Stimulated activated CD8-positive, alpha-beta memory T cell treated with anti-CD3 and anti-CD28 coated beads, Interleukin-7, amount 100 ng/mL, for 24 hours (primary cell): ENCODE measurements around the gene SIM1.
"Not testable (repeated sequence)": the region's sequence is repeated elsewhere in the genome, so short reads cannot be mapped to it uniquely, and the experiment has no call there.

Source experiments
- DNase-seq: peaks from one replicate; pipeline ENCODE4 v3.0.0-alpha.2; 2020; ENCODE audit warnings: low read depth

Gene SIM1

DNA sequence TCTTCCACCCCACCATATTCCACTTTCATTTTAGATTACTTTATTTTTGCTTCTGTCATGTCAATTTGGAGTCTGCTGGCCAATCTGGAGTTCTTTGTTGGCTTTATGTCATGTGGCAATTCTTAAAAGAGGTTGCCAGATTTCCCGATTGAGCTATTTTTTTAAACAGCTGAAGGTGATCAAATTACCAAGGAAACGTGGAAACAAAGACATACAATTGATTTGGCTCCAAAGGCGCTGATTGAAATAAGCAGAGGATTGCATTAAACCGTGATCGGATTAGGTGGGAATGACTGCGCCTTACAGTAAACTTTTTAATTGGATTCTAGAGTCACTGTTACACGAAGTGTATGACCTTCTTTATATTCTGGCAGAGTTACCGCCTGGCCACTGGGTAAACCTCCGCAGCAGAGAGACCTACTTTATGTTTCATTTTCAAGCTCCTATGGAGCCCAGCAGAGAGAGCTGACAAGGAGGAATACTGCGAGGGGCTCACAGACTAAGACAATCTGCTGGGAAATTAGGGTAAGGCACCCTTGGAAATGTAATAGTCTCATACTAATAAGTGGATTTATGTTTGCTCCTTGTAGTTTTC lies 37.9 kb downstream of the SIM1 start:
- DNase-seq, result no peak

DNA sequence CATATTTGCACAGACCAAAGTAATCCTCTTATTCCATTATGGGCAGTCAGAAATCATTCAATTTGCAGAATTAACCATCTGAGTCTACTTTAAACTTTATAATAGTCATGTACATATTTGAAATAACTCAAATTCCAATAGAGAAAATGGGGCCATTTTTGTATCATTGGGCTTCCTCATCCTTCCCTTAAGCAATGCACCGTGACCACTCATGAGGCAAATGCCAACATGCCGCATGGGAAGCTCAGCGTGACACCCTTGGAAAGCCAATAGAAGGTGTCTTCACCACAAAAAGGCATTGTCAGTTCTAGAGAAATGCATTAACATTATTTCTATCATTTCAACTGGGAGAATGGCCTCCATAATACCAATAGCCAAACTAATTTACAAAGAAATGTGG lies 38.5 kb downstream of the SIM1 start:
- no peak for DNase-seq

DNA sequence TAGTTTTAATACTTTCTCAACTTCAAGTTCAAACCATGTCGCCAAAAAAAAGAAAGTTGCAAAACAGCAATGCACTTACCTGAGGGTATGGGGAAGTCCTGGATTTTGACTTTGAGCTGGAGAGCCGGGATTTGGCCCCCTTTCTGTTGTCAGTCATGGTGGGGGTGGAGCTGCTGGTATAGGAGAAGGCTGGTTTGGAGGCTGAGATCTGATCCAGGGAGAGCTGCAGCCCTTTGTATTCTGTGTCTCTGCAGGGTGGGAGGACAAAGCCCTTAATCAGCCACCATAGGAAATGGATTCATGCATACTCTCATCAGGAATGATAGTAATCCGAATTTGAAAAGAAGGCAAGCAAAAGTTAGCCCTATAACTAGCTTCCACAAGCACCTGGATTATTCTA lies 44.0 kb downstream of the SIM1 start:
- DNase-seq, result no peak

DNA sequence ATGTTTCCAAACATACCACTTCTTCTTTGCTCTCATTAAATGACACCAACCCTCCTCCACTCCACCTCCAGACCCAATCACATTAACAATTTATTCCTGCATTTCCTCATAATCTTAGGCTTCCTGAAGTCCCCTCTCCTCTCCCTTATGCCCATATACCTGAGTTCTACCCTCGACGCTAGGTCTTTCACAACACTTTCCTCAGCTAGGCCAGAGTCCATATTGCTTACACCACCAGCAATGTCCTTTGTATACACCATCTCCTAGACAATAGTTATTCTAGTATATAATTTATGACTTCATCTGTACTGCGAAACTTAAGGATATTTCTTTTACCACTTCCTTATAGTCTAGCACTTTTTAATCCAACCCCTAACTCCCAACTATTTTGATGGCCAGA lies 47.7 kb downstream of the SIM1 start:
- DNase-seq, result no peak

DNA sequence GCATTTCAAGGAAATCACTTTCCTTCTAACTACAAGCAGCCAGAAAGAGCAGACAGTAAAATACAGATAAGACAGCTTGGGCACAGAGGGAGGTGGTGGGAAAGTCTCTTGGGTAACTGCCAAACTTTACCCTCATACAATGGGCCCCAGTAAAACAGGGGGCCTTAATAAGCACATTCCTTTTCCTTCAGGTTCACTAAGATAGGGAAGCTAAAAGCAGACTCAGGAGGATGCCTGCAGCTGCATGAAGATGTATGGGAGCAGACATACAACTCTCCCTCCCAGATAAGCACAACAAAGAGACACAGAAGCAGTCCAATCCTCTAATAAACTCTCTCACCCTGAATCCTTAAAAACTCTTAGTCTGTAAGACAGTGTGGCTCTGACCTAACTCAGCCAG lies 49.0 kb downstream of the SIM1 start:
- no peak for DNase-seq

DNA sequence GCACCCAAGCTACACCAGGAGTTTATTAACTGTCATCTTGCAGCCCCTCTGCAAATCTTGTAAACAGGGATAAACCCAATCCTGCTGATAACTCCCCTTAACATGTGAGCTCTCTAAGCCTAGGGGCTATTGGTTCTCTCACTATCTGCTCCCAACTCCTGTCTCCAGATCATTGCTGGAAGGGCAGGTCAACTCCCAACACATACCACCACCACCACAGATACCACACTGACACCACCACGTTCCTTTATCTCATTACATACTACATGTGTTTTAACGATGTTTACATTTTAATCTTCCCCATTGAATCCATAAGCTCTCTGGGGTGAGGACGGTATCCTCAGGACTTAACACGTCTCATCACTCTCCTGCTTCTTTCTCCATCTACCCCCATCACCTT lies 51.8 kb downstream of the SIM1 start:
- no peak for DNase-seq

DNA sequence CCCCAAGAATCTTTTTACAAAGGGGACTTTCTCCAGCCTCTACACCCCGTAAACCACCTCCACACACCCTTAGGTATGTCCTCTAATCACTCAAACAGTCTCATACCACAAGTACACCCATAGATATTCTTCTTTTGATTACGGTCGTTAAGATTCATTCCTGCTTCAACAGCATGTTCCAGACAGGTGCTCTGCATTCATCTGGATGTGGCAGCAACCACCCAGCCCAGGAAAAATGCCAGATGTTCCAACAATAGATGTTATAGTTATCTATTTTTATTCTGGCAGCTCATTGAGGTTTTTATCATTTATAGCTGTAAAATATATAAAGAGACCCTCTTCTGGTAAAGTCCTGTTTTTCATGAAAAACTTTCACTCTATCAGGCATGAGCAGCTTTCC lies 60.7 kb downstream of the SIM1 start:
- DNase-seq, result no peak

DNA sequence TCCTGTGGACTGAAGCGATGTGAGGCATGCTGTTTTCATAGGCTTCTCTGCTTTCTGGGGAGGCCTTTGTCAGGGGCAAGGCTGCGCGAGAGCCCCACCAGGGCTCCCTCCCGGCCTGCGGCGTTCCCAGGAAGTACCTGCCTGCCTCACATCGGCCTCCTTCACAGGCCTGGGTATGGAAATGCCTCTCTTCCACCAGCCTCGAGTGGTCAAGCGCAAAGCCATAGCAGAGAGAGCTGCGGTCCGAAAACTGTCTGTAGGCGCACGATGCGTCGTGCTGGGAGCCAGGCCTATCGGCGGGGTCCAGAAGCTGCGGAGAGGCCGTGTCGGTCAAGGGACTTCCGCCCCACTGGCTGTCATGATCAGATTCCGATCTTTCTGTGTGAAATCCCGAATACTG lies 71.2 kb downstream of the SIM1 start:
- no peak for DNase-seq

DNA sequence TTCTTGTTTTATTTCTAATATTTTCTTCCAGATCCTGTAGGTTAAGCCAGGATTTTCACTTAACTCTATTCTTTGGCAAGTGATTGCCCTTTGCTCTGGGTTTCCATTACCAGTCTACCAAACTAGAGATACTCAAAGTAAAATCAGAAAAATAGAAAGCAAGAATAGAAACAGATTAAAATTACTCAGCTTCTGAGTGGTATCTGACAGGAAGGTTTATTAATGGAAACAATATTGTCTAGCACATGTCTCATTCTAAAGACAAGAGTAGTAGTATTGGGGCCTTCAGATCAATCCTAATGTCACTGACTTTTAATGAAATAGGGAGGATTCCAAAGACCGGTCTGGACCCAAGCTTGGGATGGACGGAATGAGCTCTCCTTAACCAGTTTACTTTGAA lies 72.3 kb downstream of the SIM1 start:
- no peak for DNase-seq

DNA sequence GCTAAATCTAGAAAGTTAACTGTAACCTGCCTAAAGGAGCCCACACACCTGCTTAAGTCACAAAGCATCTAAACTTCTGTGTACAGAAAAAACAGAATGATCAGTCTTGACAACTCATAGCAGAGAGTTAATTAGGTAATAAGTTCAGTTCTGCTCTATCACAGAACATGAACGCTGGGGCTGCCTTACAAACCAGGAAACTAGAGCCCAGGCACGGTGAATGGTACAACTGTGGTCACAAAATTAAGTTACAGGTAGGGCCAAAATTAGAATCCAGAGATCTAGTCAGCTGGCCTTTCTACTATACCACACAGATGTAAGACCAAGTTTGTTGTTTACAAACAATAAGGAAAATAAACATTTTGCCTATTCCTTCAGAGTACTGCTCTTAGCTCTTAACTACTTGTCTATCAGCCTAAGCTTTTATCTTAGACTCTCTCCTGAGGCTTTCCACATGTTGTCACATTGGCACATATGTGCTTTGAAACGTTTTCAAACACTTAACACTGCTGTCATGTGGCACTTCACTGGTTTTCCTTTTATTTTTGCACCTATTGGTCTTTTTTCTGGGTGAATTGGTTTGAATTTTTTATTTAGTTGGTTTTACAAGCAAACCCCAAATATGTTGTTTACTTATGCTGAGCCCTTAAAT lies 75.7 kb downstream of the SIM1 start:
- DNase-seq, result no peak

DNA sequence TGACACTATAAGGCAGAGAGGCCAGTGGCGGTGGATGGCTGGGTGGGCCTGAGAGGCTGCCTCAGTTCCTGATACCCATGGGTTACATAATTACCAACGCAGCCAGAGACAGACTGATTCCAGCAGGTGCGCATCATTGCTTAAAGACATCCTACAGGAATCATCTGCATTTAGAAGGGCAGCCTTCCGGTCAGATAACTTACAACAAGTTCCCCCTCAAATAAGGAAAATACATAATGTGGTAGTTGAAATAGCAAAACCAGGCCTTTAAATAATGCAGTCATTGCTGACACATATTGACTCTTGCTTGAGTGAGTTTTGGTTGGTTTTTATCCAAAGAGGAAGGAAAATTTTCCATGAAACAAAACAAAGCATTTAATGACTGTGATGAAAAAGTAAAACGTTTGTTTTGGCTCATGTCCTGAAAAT lies 81.9 kb downstream of the SIM1 start:
- no peak for DNase-seq

DNA sequence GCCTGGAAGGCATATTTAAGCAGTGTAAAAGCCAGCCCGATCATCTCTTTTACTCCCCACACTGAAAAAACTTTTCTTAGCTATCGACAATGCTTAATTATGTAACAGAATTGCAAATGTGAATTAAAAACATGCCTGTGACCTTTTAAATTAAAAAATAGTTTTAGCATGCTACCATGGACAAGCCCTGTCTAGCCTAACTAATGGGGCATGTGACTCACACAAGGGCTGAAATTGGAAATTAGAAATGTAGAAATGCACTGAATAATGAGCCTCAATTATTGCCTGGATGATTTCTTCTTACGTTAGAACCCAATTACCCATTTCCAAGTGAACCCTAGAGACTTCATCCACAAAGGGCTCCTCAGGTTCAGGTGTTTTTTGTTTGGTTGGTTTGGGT lies 82.7 kb downstream of the SIM1 start:
- DNase-seq, result no peak

DNA sequence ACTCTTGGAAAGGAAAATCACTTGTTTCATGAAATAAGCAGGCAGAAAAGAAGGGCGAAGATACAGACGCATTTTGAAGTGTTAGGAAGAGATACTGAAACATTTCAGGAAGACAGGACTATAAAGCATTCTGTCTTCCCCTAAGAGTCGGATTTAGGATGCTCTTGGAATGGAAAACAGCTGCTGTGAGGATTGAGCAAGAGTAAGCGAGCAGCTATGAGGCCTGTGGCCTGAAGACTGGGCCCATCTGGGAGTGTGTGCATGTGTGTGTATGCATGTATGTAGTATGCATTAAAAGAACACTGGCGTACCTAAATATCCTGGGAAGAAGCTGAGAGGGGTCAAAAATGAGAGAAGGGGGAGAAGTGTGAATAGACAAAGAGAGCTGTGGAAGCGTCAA lies 83.6 kb downstream of the SIM1 start:
- no peak for DNase-seq

DNA sequence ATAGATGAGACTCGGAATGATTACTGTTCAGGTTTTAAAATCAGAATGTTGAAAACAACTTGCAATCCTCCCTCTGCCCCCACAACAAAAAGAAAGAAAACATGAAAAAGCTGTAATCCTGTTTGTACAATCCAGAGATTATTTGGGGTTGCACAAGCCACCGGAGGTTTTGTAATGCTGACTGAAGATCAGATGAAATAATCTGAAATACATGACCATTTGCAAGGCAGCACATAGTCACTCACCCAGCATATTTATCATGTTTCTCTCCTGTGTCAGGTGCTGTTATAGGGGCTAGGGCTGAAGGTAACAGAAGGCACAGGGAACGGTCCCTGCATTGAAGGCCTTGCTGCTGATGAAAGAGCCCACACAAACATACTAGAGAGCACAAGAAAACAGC lies 85.3 kb downstream of the SIM1 start:
- DNase-seq, result no peak

DNA sequence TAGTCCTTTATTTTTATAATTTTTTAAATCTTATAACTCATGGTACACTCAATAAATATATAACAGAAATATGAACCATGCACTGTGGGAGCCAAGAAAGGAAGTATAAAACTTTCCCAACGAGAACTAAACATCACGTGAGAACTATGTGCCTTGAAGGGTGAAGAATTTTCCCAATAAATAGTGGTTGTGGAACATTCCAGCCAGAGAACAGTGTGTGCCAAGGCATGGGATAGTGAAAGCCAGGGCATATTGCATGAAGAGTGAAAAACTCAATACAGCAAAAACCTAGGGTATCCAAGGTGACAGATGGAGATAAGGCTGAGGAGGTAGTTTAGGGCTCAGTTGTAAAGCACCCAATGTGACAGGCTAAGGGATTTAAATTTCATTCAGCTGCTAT lies 86.1 kb downstream of the SIM1 start:
- no peak for DNase-seq

DNA sequence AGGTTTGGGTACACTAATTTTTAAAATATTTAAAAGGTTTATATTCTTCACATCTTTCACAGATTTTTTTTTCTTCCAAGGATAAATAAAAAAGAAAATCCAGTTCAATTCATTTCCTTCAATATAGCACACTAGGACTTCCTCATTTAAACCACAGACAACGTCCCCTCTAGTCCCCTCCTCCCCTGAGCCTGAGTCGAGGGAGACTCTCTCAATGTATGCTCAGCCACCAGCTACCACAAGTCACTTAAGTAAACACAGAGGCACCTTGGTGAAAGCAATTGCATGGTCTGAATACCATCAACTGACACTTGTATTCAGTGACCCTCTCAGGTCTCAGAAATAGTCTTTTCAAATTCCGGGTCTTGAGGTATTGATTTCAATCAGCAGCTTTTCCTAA lies 88.6 kb downstream of the SIM1 start:
- DNase-seq, result no peak

DNA sequence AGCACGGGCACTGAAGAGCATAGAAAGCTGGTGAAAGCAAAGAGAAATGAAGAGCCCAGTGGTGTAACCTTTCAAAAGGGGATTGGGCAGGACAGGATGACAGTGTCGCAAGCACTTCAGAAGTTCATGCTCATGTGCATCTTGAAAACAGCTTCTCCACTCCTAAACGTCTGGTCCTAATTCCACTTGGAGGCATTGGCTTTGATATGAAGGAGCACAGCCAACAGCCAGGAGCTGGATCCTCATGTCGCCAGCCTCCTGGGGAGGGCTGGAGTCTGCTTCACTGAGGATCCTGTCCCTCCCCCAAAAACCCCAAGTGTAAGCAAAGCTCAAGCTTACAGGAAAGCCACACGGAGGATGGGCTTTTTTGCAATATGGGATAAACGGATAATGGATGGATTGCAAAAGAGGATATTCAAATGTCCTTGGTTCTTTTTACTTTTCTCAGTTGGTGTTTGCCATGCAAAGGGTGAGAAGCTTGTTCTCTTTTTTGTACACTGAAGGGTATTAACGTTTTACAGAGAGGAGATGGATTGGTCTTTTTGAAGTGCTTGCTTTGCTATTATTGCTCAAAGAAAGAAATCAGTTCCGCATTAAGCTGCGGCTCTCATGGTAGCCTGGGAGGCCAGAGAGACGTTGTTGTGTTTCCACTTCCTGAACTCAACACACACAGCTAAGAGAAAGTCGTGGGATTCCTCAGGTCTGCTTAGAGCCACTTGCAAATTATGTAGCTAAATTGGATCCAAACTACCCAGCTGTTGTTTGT lies 92.2 kb downstream of the SIM1 start:
- no peak for DNase-seq

DNA sequence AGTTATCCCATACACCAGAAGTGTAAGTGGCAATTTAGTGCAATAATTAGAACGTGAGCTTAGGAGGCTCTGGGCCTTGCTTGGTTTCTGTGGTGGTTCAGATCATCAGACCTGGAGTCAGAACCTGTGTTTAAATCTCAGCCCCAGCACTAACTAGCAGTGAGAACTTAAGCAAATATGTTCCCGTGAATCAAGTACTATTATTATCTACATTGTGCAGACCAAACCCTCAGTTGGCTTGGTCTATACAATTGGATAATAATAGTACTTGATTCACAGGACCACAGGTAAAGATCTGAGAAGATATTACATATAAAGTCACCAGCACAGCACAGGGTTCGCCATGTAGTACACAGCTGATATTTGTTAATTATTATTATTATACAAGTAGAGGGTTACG lies 93.1 kb downstream of the SIM1 start:
- no peak for DNase-seq

DNA sequence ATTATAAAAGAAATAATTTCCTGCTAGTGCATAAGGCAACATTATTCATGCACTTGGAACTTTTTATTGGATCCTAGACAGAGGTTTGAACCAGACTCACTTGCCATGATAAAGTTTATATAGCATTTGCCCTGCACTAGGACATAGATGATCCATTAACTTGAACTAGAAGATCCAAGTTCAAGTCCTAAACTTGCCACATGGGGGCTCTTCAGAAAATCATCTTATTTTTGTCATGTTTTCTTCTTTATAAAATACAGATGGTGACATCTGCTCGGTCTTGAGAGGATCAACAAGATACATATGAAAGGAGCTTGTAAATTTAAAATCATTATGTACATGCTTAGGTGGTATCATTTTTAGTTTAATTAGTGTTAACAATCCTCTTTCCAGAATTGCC lies 94.5 kb downstream of the SIM1 start:
- DNase-seq, result no peak

DNA sequence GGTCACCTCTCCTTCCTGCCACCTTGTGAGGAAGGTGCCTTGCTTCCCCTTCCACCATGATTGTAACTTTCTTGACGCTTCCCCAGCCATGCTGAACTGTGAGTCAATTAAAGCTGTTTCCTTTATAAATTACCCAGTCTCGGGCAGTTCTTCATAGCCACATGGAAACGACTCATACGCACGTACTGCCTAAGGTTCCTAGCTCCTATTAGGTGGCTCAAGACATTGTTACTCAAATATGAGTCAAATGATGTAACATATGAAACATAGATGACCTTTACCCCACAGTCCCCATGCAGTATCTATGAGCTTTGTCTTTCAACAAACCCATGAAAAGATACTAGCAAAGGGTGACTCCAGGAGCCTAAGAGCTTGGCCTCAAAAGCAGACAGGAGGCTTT lies 98.3 kb downstream of the SIM1 start:
- DNase-seq, result no peak

DNA sequence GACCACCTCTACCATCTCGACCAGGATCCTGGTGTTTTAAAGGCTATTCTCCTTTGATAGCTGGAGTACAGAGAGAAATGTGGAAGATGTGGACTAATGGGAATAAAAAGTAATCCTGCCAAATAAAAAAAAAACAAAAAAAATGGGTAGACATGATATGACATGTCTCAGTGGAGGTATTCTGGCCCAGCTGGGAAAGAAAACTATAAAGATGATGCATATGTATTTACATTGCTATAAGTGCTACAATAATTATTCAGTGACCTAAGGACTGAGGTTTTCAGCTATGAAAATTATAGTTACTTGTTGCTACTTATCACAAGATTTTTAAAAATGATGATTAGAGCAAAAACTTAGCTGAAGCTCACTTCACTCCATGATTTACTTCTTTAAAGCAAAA lies 101.1 kb downstream of the SIM1 start:
- DNase-seq, result no peak

DNA sequence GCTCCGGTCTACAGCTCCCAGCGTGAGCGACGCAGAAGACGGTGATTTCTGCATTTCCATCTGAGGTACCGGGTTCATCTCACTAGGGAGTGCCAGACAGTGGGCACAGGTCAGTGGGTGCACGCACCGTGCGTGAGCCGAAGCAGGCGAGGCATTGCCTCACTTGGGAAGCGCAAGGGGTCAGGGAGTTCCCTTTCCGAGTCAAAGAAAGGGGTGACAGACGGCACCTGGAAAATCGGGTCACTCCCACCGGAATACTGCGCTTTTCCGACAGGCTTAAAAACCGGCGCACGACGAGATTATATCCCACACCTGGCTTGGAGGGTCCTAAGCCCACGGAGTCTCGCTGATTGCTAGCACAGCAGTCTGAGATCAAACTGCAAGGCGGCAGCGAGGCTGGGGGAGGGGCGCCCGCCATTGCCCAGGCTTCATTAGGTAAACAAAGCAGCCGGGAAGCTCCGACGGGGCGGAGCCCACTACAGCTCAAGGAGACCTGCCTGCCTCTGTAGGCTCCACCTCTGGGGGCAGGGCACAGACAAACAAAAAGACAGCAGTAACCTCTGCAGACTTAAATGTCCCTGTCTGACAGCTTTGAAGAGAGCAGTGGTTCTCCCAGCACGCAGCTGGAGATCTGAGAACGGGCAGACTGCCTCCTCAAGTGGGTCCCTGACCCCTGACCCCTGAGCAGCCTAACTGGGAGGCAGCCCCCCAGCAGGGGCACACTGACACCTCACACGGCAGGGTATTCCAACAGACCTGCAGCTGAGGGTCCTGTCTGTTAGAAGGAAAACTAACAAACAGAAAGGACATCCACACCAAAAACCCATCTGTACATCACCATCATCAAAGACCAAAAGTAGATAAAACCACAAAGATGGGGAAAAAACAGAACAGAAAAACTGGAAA lies 109.7 kb downstream of the SIM1 start:
- not testable (repeated sequence) for DNase-seq
